ENCODE results near the gene GRAMD1C. TPM values are rescaled to one million over a fixed set of nuclear protein-coding genes. Genes with fewer than 3 reads are reported as not detected.

Gene GRAMD1C
- total and polyA plus RNA-seq, 2 of the 13 experiments (the other 11 are each of a cell fraction or from before 2014, with no cell fraction given), result 0.45 TPM; not detected in 1

DNA sequence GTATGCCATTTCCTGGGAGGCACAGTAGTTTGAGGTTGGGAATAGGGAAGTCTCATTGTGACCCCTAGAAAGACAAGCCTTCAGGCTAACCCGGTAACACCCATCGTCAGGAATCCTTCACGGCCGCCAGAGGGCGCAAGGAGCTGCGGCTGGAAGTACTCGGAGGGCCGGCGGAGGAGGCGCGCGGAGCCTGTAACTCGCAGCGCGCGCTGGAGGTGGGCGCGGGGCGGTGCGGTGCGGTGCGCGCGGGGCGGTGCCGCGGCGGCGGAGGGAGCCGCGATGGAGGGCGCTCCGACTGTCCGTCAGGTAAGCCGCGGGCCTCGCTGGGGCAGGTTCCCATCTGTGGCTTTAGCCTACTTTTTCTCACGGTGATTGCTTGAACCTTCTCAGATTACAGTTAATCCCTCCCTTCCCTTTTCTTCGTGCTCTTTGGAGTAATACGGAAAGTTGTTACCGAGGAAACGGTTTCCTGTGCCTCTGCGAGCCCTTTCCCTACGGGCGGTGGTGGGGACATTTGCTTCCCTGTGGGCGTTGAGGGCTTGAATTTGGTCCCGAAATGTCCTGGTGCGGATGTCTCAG is at the start of gene GRAMD1C (continued):
- TF ChIP-seq ATF7-NPFF (CRISPR knock-in tag; IDR thresholded peaks at IDR 0.05; ENCODE audit: low read depth) (0 out of 2 replicates have a peak, but pooled peaks have one; percentile 49), ARNT2 (CRISPR knock-in tag; IDR thresholded peaks at IDR 0.05; ENCODE audit: low read depth) (0 out of 2 replicates have a peak, but pooled peaks have one; percentile 61), ZFP36L2 (CRISPR knock-in tag; IDR thresholded peaks at IDR 0.05) (no peak), ZNF354B (CRISPR knock-in tag; IDR thresholded peaks at IDR 0.05) (no peak), HMGA1 (CRISPR knock-in tag; conservative IDR thresholded peaks at IDR 0.05) (no peak), ZFY (CRISPR knock-in tag; IDR thresholded peaks at IDR 0.05) (0 out of 2 replicates have a peak, but pooled peaks have one; percentile 29), FIP1L1 (IDR thresholded peaks at IDR 0.05; ENCODE audit: borderline replicate concordance, insufficient read depth, low read depth, low read length) (no peak), ZNF569 (CRISPR knock-in tag; IDR thresholded peaks at IDR 0.05; ENCODE audit: borderline replicate concordance) (no peak), NFIC (IDR thresholded peaks at IDR 0.05; ENCODE audit: low read length) (no peak), PHF21A (CRISPR knock-in tag; IDR thresholded peaks at IDR 0.05) (peak; percentile 32; the same call in 1 of the 2 replicates), HES4 (CRISPR knock-in tag; IDR thresholded peaks at IDR 0.05; ENCODE audit: borderline replicate concordance) (no peak), NFE2L2 (IDR thresholded peaks at IDR 0.05; ENCODE audit: low read length) (no peak), PHF8 (CRISPR knock-in tag; IDR thresholded peaks at IDR 0.05) (no peak; the same call in 1 of the 2 replicates), ZZZ3 (CRISPR knock-in tag; IDR thresholded peaks at IDR 0.05; ENCODE audit: borderline replicate concordance) (no peak)
- TF ChIP-seq, protein P1, sequence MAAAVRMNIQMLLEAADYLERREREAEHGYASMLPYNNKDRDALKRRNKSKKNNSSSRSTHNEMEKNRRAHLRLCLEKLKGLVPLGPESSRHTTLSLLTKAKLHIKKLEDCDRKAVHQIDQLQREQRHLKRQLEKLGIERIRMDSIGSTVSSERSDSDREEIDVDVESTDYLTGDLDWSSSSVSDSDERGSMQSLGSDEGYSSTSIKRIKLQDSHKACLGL (CRISPR knock-in tag; IDR thresholded peaks at IDR 0.05), result no peak
- TF ChIP-seq, protein P2, sequence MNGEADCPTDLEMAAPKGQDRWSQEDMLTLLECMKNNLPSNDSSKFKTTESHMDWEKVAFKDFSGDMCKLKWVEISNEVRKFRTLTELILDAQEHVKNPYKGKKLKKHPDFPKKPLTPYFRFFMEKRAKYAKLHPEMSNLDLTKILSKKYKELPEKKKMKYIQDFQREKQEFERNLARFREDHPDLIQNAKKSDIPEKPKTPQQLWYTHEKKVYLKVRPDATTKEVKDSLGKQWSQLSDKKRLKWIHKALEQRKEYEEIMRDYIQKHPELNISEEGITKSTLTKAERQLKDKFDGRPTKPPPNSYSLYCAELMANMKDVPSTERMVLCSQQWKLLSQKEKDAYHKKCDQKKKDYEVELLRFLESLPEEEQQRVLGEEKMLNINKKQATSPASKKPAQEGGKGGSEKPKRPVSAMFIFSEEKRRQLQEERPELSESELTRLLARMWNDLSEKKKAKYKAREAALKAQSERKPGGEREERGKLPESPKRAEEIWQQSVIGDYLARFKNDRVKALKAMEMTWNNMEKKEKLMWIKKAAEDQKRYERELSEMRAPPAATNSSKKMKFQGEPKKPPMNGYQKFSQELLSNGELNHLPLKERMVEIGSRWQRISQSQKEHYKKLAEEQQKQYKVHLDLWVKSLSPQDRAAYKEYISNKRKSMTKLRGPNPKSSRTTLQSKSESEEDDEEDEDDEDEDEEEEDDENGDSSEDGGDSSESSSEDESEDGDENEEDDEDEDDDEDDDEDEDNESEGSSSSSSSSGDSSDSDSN (CRISPR knock-in tag; IDR thresholded peaks at IDR 0.05), result peak; percentile 76; the same call in 1 of the 2 replicates
- TF ChIP-seq, protein P3, sequence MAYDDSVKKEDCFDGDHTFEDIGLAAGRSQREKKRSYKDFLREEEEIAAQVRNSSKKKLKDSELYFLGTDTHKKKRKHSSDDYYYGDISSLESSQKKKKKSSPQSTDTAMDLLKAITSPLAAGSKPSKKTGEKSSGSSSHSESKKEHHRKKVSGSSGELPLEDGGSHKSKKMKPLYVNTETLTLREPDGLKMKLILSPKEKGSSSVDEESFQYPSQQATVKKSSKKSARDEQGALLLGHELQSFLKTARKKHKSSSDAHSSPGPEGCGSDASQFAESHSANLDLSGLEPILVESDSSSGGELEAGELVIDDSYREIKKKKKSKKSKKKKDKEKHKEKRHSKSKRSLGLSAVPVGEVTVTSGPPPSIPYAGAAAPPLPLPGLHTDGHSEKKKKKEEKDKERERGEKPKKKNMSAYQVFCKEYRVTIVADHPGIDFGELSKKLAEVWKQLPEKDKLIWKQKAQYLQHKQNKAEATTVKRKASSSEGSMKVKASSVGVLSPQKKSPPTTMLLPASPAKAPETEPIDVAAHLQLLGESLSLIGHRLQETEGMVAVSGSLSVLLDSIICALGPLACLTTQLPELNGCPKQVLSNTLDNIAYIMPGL (CRISPR knock-in tag; IDR thresholded peaks at IDR 0.05; ENCODE audit: borderline replicate concordance in 1 of 2, low read depth in 1 of 2), result peak; percentile 79 to 90
- TF ChIP-seq, protein P4, sequence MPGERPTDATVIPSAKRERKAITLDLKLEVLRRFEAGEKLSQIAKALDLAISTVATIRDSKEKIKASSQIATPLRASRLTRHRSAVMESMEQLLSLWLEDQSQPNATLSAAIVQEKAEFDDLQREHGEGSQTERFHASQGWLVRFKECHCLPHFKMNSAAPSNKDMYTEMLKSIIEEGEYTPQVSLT (CRISPR knock-in tag; IDR thresholded peaks at IDR 0.05; ENCODE audit: borderline replicate concordance, low read depth), result no peak
- TF ChIP-seq, protein P5, sequence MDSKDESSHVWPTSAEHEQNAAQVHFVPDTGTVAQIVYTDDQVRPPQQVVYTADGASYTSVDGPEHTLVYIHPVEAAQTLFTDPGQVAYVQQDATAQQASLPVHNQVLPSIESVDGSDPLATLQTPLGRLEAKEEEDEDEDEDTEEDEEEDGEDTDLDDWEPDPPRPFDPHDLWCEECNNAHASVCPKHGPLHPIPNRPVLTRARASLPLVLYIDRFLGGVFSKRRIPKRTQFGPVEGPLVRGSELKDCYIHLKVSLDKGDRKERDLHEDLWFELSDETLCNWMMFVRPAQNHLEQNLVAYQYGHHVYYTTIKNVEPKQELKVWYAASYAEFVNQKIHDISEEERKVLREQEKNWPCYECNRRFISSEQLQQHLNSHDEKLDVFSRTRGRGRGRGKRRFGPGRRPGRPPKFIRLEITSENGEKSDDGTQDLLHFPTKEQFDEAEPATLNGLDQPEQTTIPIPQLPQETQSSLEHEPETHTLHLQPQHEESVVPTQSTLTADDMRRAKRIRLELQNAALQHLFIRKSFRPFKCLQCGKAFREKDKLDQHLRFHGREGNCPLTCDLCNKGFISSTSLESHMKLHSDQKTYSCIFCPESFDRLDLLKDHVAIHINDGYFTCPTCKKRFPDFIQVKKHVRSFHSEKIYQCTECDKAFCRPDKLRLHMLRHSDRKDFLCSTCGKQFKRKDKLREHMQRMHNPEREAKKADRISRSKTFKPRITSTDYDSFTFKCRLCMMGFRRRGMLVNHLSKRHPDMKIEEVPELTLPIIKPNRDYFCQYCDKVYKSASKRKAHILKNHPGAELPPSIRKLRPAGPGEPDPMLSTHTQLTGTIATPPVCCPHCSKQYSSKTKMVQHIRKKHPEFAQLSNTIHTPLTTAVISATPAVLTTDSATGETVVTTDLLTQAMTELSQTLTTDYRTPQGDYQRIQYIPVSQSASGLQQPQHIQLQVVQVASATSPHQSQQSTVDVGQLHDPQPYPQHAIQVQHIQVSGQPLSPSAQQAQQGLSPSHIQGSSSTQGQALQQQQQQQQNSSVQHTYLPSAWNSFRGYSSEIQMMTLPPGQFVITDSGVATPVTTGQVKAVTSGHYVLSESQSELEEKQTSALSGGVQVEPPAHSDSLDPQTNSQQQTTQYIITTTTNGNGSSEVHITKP (CRISPR knock-in tag; IDR thresholded peaks at IDR 0.05; ENCODE audit: low read depth), result 0 out of 2 replicates have a peak, but pooled peaks have one; percentile 22

Data from HepG2 (cell line).